Activated CD4-positive, alpha-beta T cell treated with anti-CD3 and anti-CD28 coated beads for 36 hours (primary cell): ENCODE results near the gene OPN1MW2. TPM values are rescaled to one million over a fixed set of nuclear protein-coding genes. Genes with fewer than 3 reads are reported as not detected.

Experiments
- total RNA-seq, 2 experiments: library from RNA; stranded (reverse); gene quantifications; one replicate each; pipeline ENCODE4 v1.2.3, GENCODE V29; 2021

The OPN1MW2 gene
- total RNA-seq, 2 experiments from 2014 or later: not detected

Other genes with a start within 250 kb of the OPN1MW2 start
- gene HCFC1, start 247.9 kb upstream of the OPN1MW2 start, total RNA-seq: 100 to 1,000 TPM in 1 of 2 experiments, 10 to 100 TPM in 1; 99.5 to 147 TPM
- gene TMEM187, start 247.0 kb upstream of the OPN1MW2 start, total RNA-seq: 1 to 10 TPM; 4.4 to 5.4 TPM
- 10 to 100 TPM; 84.3 to 93.6 TPM for gene IRAK1, start 199.9 kb upstream of the OPN1MW2 start, total RNA-seq
- 10 to 100 TPM; 50.7 to 60.0 TPM for gene MECP2, start 122.0 kb upstream of the OPN1MW2 start, total RNA-seq
- gene OPN1LW, start 75.5 kb upstream of the OPN1MW2 start, total RNA-seq: not detected
- not detected for gene OPN1MW, start 37.2 kb upstream of the OPN1MW2 start, total RNA-seq
- not detected for gene OPN1MW3, start 37.8 kb downstream of the OPN1MW2 start, total RNA-seq
- not detected for gene TEX28, start 75.4 kb downstream of the OPN1MW2 start, total RNA-seq
- under 1 TPM in 1 of 2 experiments, not detected in 1; 0.23 TPM for gene TKTL1, start 76.0 kb downstream of the OPN1MW2 start, total RNA-seq
- 1,000 to 10,000 TPM in 1 of 2 experiments, 100 to 1,000 TPM in 1; 891 to 1,083 TPM for gene FLNA, start 154.9 kb downstream of the OPN1MW2 start, total RNA-seq
- gene EMD, start 159.5 kb downstream of the OPN1MW2 start, total RNA-seq: 10 to 100 TPM; 75.9 to 89.4 TPM
- 1,000 to 10,000 TPM; 1,286 to 2,705 TPM for gene RPL10, start 178.6 kb downstream of the OPN1MW2 start, total RNA-seq
- 10 to 100 TPM; 12.6 to 13.4 TPM for gene DNASE1L1, start 189.5 kb downstream of the OPN1MW2 start, total RNA-seq
- gene TAFAZZIN, start 191.8 kb downstream of the OPN1MW2 start, total RNA-seq: 10 to 100 TPM; 43.8 to 49.0 TPM
- gene ATP6AP1, start 208.9 kb downstream of the OPN1MW2 start, total RNA-seq: 10 to 100 TPM; 25.6 to 28.6 TPM
- gene GDI1, start 217.4 kb downstream of the OPN1MW2 start, total RNA-seq: 100 to 1,000 TPM; 100 to 117 TPM
- gene FAM50A, start 224.4 kb downstream of the OPN1MW2 start, total RNA-seq: 10 to 100 TPM; 40.9 to 50.0 TPM
- gene PLXNA3, start 238.5 kb downstream of the OPN1MW2 start, total RNA-seq: 10 to 100 TPM; 23.2 to 25.3 TPM